Mucosa of rectum (tissue), 2 donors: Measurements from ENCODE around the gene KANSL3.
"Not testable (repeated sequence)": the region's sequence is repeated elsewhere in the genome, so short reads cannot be mapped to it uniquely, and the experiment has no call there.

Experiments
- H3K27ac ChIP-seq, 2 donors: one replicate each; pipeline ENCODE4 v1.7.0; 2013; ENCODE audit warnings: inconsistent platforms in 2 of 2, low read depth in 2 of 2, low read length in 2 of 2
- H3K27me3 ChIP-seq, 2 donors: one replicate each; pipeline ENCODE4 v1.7.0; 2013; ENCODE audit warnings: low read length in 2 of 2; ENCODE audit not compliant: control insufficient read depth in 2 of 2, insufficient read depth in 2 of 2
- H3K36me3 ChIP-seq, 2 donors: one replicate each; pipeline ENCODE4 v1.7.0; 2013; ENCODE audit warnings: low read length in 2 of 2; ENCODE audit not compliant: control insufficient read depth in 2 of 2, insufficient read depth in 2 of 2
- H3K4me1 ChIP-seq, 2 donors: one replicate each; pipeline ENCODE4 v1.7.0; 2013; ENCODE audit warnings: low read length in 2 of 2, mild to moderate bottlenecking in 1 of 2; ENCODE audit not compliant: control insufficient read depth in 2 of 2, insufficient read depth in 2 of 2
- H3K4me3 ChIP-seq, 2 donors: one replicate each; pipeline ENCODE4 v1.7.0; 2013; ENCODE audit warnings: low read length in 2 of 2
- H3K9ac ChIP-seq, 2 donors: one replicate each; pipeline ENCODE4 v1.7.0; 2013; ENCODE audit warnings: low read length in 2 of 2, low read depth in 1 of 2, mild to moderate bottlenecking in 1 of 2
- H3K9me3 ChIP-seq, 2 donors: one replicate each; pipeline ENCODE4 v1.7.0; 2013; ENCODE audit warnings: low read length in 2 of 2; ENCODE audit not compliant: control insufficient read depth in 2 of 2
- donor health status: healthy.
- donor health status: Normal muscosa, but diverticular disease.

Gene KANSL3

DNA sequence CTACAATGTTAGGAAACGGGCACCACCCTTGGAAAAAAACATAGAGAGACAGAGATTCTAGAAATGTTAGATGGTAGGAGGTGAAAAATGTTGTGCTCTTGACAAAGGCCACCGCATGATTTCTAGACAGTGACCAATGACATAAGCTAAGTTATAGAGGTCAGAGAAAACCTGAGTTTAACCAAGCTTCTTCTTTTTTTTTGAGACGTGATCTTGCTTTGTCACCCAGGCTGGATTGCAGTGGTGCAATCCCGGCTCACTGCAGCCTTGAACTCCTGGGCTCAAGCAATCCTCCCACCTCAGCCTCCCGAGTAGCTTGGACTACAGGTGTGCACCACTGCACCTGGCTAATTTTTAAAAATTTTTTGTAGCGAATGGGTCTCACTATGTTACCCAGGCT, 17.4 kb upstream of the KANSL3 start:
- no peak overlapping the region for H3K27ac ChIP-seq
- no peaks in the 10 kb centered on the region for H3K27me3 ChIP-seq
- H3K36me3 ChIP-seq: no peaks in the 10 kb centered on the region
- H3K9me3 ChIP-seq: no peaks in the 10 kb centered on the region
- H3K4me1 ChIP-seq: no peaks in the 10 kb centered on the region
- no peak overlapping the region for H3K9ac ChIP-seq
- no peak overlapping the region for H3K4me3 ChIP-seq

DNA sequence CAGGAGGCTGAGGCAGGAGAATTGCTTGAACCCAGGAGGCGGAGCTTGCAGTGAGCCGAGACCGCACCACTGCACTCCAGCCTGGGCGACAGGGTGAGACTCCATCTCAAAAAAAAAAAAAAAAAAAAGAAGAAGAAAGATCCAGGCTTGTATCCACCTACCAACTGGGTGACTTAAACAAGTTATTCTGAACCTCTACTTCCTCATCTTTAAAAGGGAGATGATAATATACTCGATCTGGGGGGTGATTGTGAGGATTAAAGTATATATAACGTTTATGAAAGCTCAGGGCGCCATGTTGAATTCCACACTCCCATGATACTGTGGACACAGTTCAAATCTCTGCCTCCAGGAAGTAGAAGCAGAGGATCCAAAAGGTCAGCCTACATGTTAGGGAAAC, 16.7 kb upstream of the KANSL3 start:
- H3K4me3 ChIP-seq, H3K9me3 ChIP-seq, H3K27ac ChIP-seq, H3K36me3 ChIP-seq, H3K27me3 ChIP-seq, H3K9ac ChIP-seq, H3K4me1 ChIP-seq: not testable (repeated sequence)

DNA sequence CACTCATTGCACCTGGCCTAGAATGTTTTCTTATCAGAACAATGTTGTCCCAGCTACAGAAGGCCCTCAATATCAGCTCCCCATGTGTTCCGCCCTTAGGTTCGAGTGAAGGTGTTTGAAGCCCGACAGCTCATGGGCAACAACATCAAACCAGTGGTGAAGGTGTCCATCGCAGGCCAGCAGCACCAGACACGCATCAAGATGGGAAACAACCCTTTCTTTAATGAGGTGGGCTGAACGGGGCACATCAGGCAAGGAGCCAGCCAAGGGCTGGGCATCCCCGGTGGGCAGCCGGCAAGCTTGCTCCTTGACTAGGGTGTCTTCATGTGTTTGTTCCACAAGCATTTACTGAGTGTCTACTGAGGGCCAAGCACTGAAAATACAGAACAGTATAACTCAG, 13.7 kb upstream of the KANSL3 start:
- Histone ChIP-seq H3K36me3 (no peaks in the 10 kb centered on the region), H3K4me1 (no peaks in the 10 kb centered on the region), H3K9ac (no peak overlapping the region), H3K27me3 (no peaks in the 10 kb centered on the region), H3K9me3 (no peaks in the 10 kb centered on the region), H3K27ac (no peak overlapping the region), H3K4me3 (no peak overlapping the region)

DNA sequence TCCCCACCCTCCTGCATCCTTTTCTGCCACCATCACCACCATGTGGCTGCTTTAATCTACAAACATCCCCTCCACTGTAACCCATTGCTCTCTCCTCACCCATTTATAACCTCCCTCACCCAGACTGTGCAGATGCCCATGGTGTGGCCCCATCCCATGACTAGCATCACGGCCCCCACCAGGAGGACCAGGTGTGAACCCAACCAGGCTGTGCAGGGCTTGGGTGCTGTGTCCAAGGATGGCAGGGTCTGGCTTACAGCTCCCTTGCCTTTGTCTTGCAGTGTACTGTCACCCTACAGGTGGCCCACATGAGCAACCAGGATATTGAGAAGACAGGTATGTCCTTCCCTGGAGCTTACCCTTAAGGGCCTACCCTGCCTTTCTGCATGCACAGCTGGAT, 11.2 kb upstream of the KANSL3 start:
- Histone ChIP-seq H3K4me3 (no peak overlapping the region), H3K9ac (no peak overlapping the region), H3K4me1 (no peaks in the 10 kb centered on the region), H3K9me3 (no peaks in the 10 kb centered on the region), H3K27me3 (no peaks in the 10 kb centered on the region), H3K36me3 (no peaks in the 10 kb centered on the region), H3K27ac (no peak overlapping the region)

DNA sequence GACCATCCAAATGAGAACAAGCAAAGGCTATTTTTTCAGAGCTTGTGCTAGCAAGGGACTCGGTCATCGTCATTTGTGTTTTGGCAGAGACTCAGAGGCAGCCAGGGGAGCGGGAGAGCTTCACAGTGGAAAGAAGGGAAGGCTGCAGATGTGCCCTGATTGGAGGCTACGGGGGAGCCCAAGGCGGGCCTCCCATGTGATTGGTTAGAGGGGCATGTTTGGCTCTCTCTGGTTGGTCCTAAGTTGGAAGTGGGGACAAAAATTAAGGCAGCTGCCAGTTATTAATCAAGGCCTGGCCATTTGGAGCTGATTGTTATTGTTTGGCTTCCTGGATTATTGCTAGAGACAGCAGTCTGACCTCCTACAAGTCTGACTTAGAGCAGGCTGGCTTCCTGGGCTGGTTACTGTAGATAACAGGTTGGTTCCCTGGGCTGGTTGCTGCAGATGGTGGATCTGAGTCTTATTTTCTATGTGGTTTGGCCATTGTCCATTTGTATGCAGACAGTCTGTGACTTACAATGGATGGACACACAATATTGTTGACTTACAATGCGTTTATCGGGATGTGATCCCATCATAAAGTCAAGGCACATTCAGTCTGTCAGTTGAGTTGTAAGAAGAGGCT, 10.3 kb upstream of the KANSL3 start:
- H3K36me3 ChIP-seq: no peaks in the 10 kb centered on the region
- H3K27me3 ChIP-seq: no peaks in the 10 kb centered on the region
- H3K9ac ChIP-seq: no peak overlapping the region
- no peaks in the 10 kb centered on the region for H3K4me1 ChIP-seq
- H3K4me3 ChIP-seq: no peak overlapping the region
- H3K27ac ChIP-seq: no peak overlapping the region
- H3K9me3 ChIP-seq: no peaks in the 10 kb centered on the region

DNA sequence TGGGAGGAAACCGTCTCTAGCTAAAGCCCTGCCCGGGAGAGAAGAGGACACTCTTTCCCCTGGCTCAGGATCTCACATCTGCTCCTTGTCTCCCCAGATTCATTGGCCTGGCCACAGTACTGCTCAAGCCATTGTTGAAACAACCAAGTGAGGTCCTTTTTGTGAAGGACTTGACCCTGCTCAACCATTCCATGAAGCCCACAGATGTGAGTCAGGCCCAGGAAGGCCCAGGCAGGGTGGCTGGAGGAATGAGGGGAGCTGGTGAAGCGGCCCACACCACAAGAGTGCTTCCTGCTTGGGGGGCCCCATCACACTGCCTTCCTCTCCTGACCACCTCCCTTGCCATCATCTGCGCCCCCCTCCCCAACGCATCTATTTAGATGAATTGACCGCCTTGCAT, 9.6 kb upstream of the KANSL3 start:
- no peaks in the 10 kb centered on the region for H3K4me1 ChIP-seq
- no peak overlapping the region for H3K27ac ChIP-seq
- no peaks in the 10 kb centered on the region for H3K9me3 ChIP-seq
- H3K9ac ChIP-seq: no peak overlapping the region
- no peak overlapping the region for H3K4me3 ChIP-seq
- H3K36me3 ChIP-seq: no peaks in the 10 kb centered on the region
- no peaks in the 10 kb centered on the region for H3K27me3 ChIP-seq

DNA sequence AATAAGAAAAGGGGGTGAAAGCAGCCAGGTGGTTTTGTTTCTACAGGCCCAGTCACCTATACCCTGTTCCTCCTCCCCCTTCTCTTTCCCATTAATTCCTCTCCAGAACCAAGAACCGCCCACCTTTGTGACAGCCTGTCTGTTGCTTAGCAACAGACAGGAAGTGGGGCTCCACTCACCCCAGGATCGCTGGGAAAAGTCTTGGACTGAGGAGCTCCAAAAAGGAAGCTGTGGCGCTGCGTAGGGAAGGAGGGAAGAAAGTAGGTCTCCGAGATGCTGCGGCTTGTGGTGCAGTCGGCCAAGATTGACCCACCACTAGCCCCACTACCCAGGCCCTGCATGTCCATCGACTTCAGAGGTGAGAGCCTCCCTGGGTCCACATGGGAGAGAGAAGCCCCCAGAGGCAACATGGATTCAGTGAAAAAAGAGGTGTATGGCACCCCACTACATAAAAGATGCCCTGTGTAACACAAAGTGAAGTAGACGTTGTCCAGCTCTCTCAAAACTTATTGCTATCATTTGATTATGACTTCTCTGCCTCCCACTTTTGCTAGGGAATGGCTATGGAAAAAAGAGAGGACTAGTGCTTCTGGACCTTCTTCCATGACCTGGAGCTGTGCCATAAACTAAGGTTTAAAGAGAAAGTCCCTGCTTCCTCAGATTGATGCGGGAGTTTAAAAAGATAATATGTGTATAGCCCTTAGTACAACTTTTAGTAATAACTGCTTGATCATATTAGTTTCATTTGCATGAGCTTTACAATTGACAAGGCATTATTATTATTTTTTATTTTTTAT, 4.7 kb upstream of the KANSL3 start, which contains the start of gene FER1L5:
Gene FER1L5 (plus strand): TSS at position 201 of the 797 bp plus-strand sequence. CDS start 73 bp downstream, at position 274.
- no peaks in the 10 kb centered on the region for H3K9me3 ChIP-seq
- H3K4me1 ChIP-seq: peaks cover 0 to 5% of the 10 kb centered on the region in 2 donors
- no peak within 1 kb of the TSS for H3K27ac ChIP-seq
- H3K4me3 ChIP-seq: peak within 1 kb of the TSS in 1 of 2 donors; percentile 9
- no peaks in the 10 kb centered on the region for H3K27me3 ChIP-seq
- H3K9ac ChIP-seq: no peak within 1 kb of the TSS
- H3K36me3 ChIP-seq: no peaks in the 10 kb centered on the region

DNA sequence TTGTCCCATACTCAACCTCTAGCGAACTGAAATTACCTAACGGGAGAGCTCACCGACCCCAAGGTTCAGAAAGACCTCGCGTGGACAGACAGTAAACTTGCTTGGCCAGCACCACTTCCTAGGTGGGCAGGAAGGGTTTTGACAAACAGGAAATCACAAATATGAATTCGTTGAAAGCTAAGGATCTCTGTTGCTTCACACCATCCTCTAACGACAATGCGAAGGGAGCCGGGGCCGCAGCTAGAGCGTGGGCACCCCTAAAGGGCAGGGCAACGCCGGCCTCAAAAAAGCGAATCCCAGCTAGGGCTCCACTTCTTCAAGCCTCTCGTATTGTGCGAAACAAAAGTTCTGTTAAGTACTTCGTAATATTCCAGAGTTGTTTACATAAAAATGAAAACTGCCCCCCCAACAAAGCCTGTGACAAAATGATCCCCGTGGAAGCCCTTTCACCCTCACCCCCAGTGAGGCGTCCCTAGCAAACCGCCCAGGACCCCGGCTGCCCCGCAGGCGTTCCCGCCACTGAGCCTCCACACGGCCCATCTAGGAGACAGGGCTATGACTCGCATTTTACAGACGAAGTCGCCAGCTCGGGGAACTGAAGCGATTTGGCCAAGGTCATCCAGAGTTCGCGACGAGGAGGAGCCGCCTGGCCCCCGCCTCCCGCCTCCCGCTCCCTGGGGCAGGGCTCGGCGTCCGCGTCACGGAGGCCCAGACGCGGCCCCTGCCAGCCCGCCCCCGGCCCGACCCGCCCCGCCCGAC, 548 bp downstream of the KANSL3 start:
- peak overlapping the region; percentile 87 to 90 for H3K9ac ChIP-seq
- peaks cover 3 to 15% of the 10 kb centered on the region in 2 donors for H3K36me3 ChIP-seq
- H3K4me3 ChIP-seq: peak overlapping the region; percentile 79 to 95
- H3K9me3 ChIP-seq: no peaks in the 10 kb centered on the region
- H3K27me3 ChIP-seq: no peaks in the 10 kb centered on the region
- peaks cover 11 to 16% of the 10 kb centered on the region in 2 donors for H3K4me1 ChIP-seq
- H3K27ac ChIP-seq: peak overlapping the region; percentile 91 to 92

DNA sequence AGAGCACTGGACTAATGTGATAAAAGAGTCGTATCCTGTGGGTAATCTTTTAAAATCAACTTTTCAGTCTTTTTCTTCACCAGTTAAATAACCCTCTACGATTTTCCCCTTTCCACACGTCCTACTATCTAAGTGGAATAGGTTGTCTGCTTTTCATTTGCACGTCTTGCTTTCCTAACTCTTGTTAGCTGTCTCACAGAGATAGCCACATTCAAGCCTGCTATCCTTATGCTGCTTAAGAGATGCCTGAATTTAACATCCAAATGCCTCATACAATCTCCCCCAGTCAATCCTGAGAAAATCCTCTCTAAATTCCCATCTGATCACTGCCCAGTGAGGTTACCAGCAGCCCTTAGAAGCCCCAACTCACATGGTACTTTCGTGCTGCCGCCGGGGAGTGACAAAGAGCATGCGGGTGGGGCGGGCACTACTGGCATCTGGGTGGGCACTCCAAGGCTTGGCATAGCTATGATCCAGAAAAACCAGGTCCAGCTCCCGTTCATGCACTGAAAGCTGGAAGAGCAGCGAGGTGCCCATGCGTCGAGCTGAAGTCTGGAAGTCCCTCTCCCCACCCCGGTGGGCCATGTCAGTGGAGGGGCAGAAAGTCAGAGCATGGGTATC, 1.5 kb downstream of the KANSL3 start:
- peaks cover 3 to 18% of the 10 kb centered on the region in 2 donors for H3K36me3 ChIP-seq
- no peaks in the 10 kb centered on the region for H3K27me3 ChIP-seq
- H3K9ac ChIP-seq: peak overlapping the region; percentile 87 to 90
- H3K4me1 ChIP-seq: peaks cover 11 to 16% of the 10 kb centered on the region in 2 donors
- H3K9me3 ChIP-seq: no peaks in the 10 kb centered on the region
- peak overlapping the region in 1 of 2 donors; percentile 92 for H3K27ac ChIP-seq
- peak overlapping the region; percentile 79 to 95 for H3K4me3 ChIP-seq
